ENCODE measurements around the gene GAS6.
"Not testable (repeated sequence)": the region's sequence is repeated elsewhere in the genome, so short reads cannot be mapped to it uniquely, and the experiment has no call there.

GAS6 gene

GRCh38 chr13:113863524-113864272 lies at the start of gene GAS6:
Gene GAS6, minus strand, starts transcription at chr13:113864076. Its CDS starts 156 bp downstream, at chr13:113863920.
- peak; percentile 60 for DNase-seq

- DNase-seq, result not testable (repeated sequence)
Measured at GRCh38 chr13:113913408-113913807, 49.5 kb upstream of the GAS6 start.

DNA sequence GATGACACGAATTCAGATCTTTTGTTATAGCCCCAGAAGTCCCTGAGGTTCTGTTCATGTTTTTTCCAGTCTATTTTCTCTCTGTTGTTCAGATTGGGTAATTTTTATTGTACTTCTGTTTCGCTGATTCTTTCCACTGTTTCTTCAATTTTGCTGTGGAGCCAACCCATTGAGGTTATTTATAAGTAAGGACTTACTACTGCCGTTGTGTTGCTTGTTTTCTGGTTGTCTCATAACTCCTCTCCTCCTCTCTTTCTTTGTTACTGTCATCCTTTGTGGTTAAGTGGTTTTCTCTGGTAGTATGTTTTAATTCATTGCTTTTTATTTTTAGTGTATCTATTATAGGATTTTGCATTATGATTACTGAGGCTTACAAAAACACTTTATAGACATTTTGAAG lies 48.7 kb upstream of the GAS6 start:
- no peak for DNase-seq

DNA sequence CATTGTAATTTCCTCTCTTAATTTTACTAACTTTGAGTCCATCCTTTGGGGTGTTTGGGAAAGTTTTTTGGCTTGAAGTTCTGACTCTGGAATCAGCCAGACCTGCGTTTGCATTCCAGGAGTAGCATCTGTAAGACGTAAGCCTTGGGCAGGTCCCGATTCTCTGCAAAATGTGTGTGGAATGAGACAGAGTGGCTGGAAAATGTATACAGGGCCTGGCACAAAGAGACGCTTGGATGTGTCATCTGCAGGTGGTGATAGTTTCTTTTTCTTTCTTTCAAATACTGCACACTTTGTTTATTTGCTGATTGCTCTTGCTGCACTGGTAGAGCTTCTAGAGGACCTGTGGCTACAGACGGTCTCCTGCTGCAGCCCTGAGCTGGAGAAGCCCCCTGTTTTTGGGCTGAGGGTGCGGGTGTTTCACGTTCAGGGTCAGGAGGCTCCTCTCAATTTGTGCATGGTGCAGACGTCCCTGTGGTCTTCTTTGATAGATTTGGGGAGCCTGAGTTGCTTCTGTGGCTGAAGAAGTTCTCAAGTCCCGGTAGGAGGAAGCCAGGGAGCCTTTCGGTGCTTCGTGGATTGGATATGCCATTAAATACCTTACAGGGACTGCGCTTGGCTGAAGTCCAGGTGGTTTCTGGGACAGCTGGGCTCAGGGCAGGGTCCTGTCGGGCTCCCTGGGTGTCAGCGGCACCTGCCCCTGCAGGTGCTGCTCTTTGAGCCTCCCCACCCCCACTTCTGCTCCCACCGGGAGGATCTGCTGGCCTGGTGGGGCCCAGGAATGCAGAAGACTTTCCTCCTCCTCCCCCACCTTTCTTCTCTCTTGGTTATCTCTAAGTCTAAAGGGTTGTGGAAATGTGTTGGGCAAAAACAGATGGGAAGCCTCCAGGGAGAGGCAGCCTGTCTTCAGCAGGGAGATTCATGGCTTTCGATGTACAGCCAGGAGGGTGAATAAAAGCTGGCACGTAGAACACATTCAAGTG lies 44.0 kb upstream of the GAS6 start:
- peak; percentile 18 for DNase-seq

DNA sequence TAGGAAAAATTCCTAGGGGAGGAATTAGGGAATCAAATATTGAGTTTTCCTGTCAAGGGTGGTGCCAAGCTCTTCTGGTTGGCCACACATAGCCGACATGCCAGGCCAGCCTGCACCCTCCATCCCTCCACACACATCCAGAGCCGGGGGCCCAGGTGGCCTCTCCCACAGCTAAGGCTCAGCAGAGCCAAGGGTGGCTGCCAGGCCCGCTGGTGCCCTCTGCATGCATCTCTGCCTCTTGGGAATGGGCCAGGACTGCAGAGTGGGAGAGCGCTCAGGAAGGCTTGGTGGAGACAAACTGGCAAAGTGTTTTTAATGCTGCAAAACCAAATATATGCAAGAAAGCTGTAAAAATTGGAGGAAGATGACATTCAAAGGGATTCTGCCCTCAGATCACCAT lies 42.7 kb upstream of the GAS6 start:
- DNase-seq, result peak; percentile 30

GRCh38 chr13:113905942-113906341 lies 42.1 kb upstream of the GAS6 start:
- peak; percentile 16 for DNase-seq

- no peak for DNase-seq
Measured at GRCh38 chr13:113905018-113905417, 41.1 kb upstream of the GAS6 start.

GRCh38 chr13:113904411-113904810 lies 40.5 kb upstream of the GAS6 start:
- no peak for DNase-seq

- DNase-seq, result no peak
Measured at GRCh38 chr13:113903912-113904311, 40.0 kb upstream of the GAS6 start.

DNA sequence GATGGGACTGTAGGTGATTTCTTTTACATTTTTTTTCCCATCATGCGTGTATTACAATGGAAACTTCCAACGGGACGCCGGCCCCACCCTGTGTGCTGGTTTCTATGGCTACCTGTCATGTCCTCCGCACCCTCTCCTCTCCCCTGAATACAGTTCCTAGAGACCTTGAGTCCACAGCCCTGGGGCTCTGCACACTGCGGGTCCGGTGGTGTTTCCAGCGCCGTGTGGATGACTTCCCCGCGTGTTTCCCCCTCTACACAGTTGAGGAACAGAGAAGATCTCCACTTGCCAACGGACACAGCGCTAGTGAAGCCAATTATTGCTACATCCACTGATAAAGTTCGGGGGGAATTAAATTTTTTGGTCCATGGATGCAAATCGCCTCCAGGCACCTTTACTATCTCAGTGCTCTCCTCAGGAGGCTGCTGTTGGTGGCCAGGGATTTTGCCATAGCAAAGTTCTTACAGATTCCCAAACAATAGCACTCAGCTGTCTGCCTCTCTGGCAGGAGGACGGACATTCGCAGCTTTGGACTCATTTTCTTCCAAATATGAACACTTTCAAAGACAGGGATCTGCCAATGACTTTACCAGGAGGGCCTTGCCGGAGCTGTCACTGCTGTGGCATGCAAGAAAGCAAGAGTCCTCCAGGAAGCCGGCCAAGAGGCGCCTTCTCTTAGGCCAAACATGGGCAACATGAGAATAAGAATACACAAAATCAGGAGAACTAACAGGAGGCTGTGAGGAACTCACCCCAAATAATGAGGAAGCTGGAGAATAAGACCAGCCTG lies 39.3 kb upstream of the GAS6 start:
- no peak for DNase-seq

GRCh38 chr13:113902481-113902880 lies 38.6 kb upstream of the GAS6 start:
- no peak for DNase-seq

DNA sequence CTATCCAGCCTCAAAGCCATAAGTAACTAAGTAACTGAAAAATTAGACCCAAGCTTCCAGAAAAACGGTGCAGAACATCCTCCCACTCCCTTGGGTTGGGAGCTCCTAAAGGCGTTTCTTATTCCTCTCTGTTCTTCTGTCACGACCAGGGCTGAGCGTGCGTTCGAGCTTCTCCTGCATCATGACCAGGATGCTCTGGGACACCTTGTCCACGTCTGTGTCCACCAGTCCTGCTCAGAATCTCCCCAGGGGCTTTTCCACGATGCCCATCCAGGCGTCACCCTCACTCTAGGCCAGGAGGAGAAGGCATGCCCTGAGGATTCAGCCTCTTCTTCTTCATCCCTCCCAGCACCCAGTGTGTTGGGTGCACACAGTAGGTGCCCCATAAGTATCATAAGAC lies 37.8 kb upstream of the GAS6 start:
- no peak for DNase-seq

DNA sequence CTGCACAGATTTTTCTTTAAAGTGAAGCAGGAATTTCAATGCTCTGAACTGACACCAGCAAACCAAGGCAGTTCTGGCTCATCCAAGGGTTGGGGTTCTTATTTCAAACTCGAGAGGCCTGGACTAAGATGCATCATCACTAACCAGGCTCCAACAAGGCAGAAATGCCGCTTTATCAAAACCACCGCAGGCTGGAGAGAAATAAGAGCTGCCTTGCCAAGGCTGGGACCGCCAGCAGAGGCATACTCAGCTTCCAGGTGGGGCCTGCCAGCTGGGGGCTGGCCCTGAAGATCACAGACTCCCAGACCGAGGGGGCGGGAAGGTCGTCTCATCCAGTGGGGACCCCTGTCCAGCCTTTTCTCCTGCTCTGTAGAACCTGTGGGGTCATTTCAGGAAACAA lies 37.4 kb upstream of the GAS6 start:
- no peak for DNase-seq

DNA sequence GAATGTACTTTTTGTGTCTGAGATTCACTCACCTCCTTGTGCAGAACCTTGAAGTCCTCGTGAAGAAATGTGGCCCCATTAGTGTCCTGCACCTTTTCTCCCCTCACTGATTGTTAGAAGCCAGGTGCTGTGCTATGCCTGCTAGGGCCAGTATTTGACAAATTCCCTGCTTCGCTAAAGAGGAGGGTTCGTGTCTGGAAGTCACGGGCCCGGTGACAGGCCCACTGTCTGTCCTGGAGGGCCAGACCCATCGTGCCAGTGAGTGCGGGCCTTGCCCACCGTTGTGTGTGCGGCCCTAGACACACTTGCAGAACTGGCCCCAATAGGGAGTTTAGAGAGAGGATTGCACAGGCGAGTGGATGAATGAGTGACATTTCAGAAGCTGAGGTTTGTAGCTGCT lies 36.8 kb upstream of the GAS6 start:
- DNase-seq, result no peak

DNA sequence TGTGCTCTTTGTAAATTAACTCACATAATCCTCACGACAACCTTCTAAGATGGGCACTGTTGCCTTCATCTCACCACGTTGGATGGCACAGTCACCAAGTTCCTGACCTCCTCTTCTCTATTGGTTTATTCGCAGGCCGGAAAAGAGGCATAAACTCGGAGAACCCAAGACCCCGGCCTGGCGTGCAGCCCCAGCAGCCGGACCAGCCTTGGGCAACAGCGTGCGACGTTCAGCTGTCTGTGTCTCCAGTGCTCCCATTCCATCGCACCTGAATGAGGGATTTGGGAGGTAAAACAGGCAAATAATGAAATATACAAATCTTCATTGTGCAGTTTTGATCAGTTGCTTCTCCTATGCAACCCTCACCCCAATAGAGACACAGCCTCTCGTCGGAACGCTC lies 34.5 kb upstream of the GAS6 start:
- DNase-seq, result no peak

- DNase-seq, result no peak
Measured at GRCh38 chr13:113897966-113898365, 34.1 kb upstream of the GAS6 start.

DNA sequence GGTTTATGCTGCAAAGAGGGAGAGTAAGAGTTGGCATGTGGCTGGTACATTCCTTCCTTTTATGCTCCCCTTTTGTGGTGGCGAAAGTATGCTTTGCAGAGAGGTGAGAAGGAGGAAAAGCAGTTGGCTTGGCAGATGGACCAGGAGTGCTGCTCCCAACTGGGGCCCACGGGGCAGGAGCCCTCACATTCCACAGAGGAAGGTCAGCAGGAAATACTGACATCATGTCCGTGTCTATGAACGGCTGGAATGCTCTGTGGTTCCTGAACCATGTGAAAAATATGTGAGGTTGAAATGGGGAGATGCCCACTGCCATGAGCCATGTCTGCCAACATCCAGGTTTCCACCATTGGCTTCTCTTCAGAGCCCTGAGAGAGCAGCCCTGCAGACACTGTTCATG lies 33.3 kb upstream of the GAS6 start:
- DNase-seq, result no peak

DNA sequence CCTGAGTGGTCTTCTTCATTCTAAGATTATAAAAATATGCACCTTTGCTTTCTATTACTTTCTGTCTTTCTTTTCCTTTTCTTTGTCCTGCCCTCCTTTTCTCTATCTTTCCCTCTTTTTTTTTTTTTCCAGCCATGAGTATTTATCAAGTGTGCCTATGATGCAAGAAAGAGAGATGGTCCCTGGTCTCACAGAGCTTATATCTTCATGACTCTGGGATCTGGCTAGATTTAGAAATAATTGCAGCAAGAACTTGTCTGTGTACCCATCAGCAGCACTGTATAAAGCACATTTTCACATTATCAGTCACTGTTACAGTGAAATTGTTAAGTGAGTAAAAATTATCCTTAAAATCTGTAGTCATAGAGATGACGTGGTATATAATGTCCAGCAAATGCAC lies 31.6 kb upstream of the GAS6 start:
- no peak for DNase-seq

DNA sequence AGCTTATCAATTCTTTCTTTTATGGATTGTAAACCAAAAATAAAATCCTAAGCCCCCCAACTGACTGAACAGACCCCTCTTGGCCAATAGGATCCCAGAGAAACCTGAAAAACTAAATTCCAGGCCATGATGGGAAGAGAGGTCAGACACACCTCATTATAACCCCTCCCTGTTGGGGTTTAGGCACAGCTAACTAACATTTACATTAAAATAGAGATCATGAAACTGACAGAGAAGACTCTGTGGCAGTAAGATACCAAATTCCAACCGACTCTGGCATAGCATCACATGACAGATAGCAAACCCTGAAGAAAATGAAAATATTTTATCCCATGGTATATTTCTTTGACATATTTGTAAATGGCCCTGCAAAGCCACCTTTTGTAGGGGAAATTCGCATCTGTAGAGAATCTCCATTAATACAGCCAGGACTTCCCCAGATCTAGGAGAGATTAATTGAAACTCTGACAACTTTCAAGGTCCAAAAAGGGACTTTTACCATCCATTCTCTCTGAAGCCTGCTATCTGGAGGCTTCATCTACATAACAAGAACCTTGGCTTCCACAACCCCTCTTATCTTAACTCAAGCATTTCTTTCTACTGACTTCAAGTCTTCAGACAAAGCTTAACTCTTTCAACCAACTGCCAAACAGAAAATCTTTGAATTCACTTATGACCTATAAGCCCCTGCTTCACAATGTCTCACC lies 27.1 kb upstream of the GAS6 start:
- no peak for DNase-seq

- no peak for DNase-seq
Measured at GRCh38 chr13:113889467-113889866, 25.6 kb upstream of the GAS6 start.

DNA sequence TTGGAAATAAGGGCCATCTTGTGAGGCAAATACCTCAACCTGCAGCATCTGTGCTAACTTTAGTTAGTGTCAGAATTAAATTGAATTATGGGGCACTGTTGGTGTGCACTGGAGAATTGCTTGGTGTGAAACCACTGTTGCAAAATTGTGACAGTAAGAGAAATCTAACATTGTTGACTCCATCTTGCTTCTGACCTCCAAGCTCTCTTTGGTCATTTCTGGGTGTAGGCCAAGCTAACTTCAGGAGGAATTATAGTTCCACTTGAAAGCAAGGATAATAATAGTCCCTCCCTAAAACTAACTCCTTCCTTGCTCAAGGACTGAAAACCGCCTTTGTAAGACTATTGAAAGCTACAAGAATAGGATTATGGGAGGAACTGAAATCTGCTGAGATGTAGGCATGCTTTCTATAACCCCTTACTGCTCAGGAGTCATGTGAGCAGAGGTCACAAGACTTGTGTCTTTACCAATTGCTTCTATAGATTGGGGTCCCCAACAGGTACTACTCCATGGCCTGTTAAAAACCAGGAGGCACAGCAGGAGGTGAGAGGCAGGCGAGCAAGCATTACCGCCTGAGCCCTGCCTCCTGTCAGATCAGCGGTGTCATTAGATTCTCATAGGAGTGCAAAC lies 24.9 kb upstream of the GAS6 start:
- DNase-seq, result no peak

- no peak for DNase-seq
Measured at GRCh38 chr13:113887700-113888201, 23.9 kb upstream of the GAS6 start.
